Prostate gland (tissue), 2 donors: ENCODE measurements around the gene CFDP1.

Source experiments
- CTCF ChIP-seq, 4 experiments: fragments of 200-600 bp in 2 of 4; fragments of 450-650 bp in 2 of 4; sonication (generic) in 2 of 4; IDR thresholded peaks; 1 replicate in 3 of 4; 2 replicates in 1 of 4; pipeline ENCODE4 v1.5.1; 2016 to 2019; ENCODE audit warnings: antibody characterized with exemption in 4 of 4, mild to moderate bottlenecking in 2 of 4, moderate library complexity in 2 of 4
- POLR2A ChIP-seq: fragments of 450-650 bp; IDR thresholded peaks from one replicate; pipeline ENCODE4 v1.6.1; 2016; ENCODE audit warnings: antibody characterized with exemption, mild to moderate bottlenecking

DNA sequence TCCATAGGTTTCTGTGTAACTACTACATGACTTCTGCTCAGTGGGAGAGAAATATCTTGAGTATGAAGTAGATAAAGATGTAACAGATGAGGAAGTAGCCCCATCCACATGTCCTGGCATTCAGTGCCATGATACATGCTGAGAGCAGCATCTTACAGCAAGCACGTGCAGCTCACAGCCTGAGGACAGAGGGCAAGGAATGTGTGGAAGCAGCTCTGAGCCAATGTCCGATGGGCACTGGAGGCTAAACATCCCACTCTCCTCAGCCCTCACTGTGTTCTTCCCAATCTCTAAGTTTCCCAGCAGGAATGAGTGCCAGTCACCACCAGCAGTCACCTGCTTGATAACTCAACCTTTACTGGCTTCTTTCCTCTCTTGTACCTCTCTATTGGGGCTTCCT lies 40.4 kb downstream of the CFDP1 start:
- TF ChIP-seq CTCF (IDR thresholded peaks at IDR 0.05) (no peak), POLR2A (no peak)
